Measurements from ENCODE around the gene FBLN1. TPM values are rescaled to one million over a fixed set of nuclear protein-coding genes. Genes with fewer than 3 reads are reported as not detected.

FBLN1 gene
- polyA plus RNA-seq, 3 donors: 0.03 to 0.17 TPM; not detected in 1

GRCh38 chr22:45582955-45583320, 80.3 kb downstream of the FBLN1 start:
- H3K4me1 ChIP-seq (ENCODE audit: control insufficient read depth in 1 of 2, insufficient read depth in 2 of 2, low read length in 2 of 2): peaks cover 24 to 30% of the 10 kb centered on the region in 2 donors
- H3K27ac Mint-ChIP-seq: no peak overlapping the region
- no peaks in the 10 kb centered on the region for H3K79me2 ChIP-seq (ENCODE audit: insufficient read depth, low read length)
- no peak overlapping the region for H3K9ac ChIP-seq (ENCODE audit: insufficient read depth, low read length, poor library complexity, severe bottlenecking)
- TF ChIP-seq CTCF (IDR thresholded peaks at IDR 0.05): no peak
- 67% methylated on average over 4 of the region's 6 CpGs for WGBS (ENCODE audit: insufficient coverage)
- peaks cover 6 to 10% (median 9%) of the 10 kb centered on the region in 3 donors for H3K27me3 Mint-ChIP-seq (ENCODE audit: low read depth in 3 of 3)
- H3K36me3 ChIP-seq (replicated peaks in 1 of 2; ENCODE audit: control insufficient read depth in 1 of 2, insufficient read depth in 2 of 2, low read length in 2 of 2): no peaks in the 10 kb centered on the region
- no peak overlapping the region for H3K4me3 Mint-ChIP-seq
- H3K9me3 ChIP-seq (replicated peaks in 1 of 2; ENCODE audit: control insufficient read depth in 1 of 2, insufficient read depth in 1 of 2, low read length in 2 of 2): no peaks in the 10 kb centered on the region
- no peak overlapping the region for H3K4me2 ChIP-seq (replicated peaks; ENCODE audit: extremely low read depth, low read length, poor library complexity, severe bottlenecking)
- DNase-seq: no peak
- no peak overlapping the region for H3K27ac ChIP-seq (ENCODE audit: low read depth in 1 of 2, low read length in 2 of 2)
- intact Hi-C loops (cut with micrococcal nuclease): loop anchor here (5.0 to 10.0 kb wide), 2 partner anchors 532 to 534 kb away; no protein-coding TSS in a partner anchor
- H3K27me3 ChIP-seq (ENCODE audit: control insufficient read depth in 2 of 2, insufficient read depth in 2 of 2, low read length in 2 of 2): peaks cover 0 to 3% of the 10 kb centered on the region in 2 donors
- no peaks in the 10 kb centered on the region for H3K9me3 Mint-ChIP-seq
- no peak overlapping the region for H3K4me3 ChIP-seq (replicated peaks in 1 of 3; ENCODE audit: low read depth in 2 of 3, low read length in 3 of 3)
- H2AFZ ChIP-seq (ENCODE audit: insufficient read depth, low read depth, low read length, poor library complexity, severe bottlenecking): peak overlapping the region; percentile 0
- H3K36me3 Mint-ChIP-seq: no peaks in the 10 kb centered on the region
- H4K20me1 ChIP-seq (ENCODE audit: insufficient read depth, low read length): no peaks in the 10 kb centered on the region
- peaks cover 38% of the 10 kb centered on the region for H3K4me1 Mint-ChIP-seq

- Histone ChIP-seq H4K20me1 (ENCODE audit: insufficient read depth, low read length) (no peaks in the 10 kb centered on the region), H3K79me2 (ENCODE audit: insufficient read depth, low read length) (no peaks in the 10 kb centered on the region), H3K4me2 (replicated peaks; ENCODE audit: extremely low read depth, low read length, poor library complexity, severe bottlenecking) (peak overlapping the region; percentile 61), H2AFZ (ENCODE audit: insufficient read depth, low read depth, low read length, poor library complexity, severe bottlenecking) (peak overlapping the region; percentile 60), H3K4me1 (ENCODE audit: control insufficient read depth in 1 of 2, insufficient read depth in 2 of 2, low read length in 2 of 2) (peaks cover 24 to 30% of the 10 kb centered on the region in 2 donors), H3K4me3 (replicated peaks in 1 of 3; ENCODE audit: low read depth in 2 of 3, low read length in 3 of 3) (peak overlapping the region in 1 of 3 experiments; percentile 21), H3K27ac (ENCODE audit: low read depth in 1 of 2, low read length in 2 of 2) (no peak overlapping the region), H3K9me3 (replicated peaks in 1 of 2; ENCODE audit: control insufficient read depth in 1 of 2, insufficient read depth in 1 of 2, low read length in 2 of 2) (no peaks in the 10 kb centered on the region), H3K36me3 (replicated peaks in 1 of 2; ENCODE audit: control insufficient read depth in 1 of 2, insufficient read depth in 2 of 2, low read length in 2 of 2) (no peaks in the 10 kb centered on the region), H3K27me3 (ENCODE audit: control insufficient read depth in 2 of 2, insufficient read depth in 2 of 2, low read length in 2 of 2) (no peaks in the 10 kb centered on the region), H3K9ac (ENCODE audit: insufficient read depth, low read length, poor library complexity, severe bottlenecking) (no peak overlapping the region)
- Mint-ChIP-seq H3K4me3 (peak overlapping the region; percentile 2 to 77), H3K9me3 (no peaks in the 10 kb centered on the region), H3K36me3 (no peaks in the 10 kb centered on the region), H3K27ac (peak overlapping the region in 3 of 7 donors; percentile 2 to 20 (median 15)), H3K27me3 (ENCODE audit: low read depth in 3 of 3) (peaks cover 5 to 7% (median 6%) of the 10 kb centered on the region in 3 donors), H3K4me1 (peaks cover 43% of the 10 kb centered on the region)
- TF ChIP-seq CTCF (IDR thresholded peaks at IDR 0.05): no peak
- peak in 1 of 3 donors; percentile 16 for DNase-seq
- 58% methylated on average over 4 of the region's 5 CpGs for WGBS (ENCODE audit: insufficient coverage)
- intact Hi-C loops (cut with micrococcal nuclease): loop anchor here (5.0 to 10.0 kb wide), 2 partner anchors 531 to 534 kb away; no protein-coding TSS in a partner anchor
These were observed 80.8 kb downstream of the FBLN1 start for GRCh38 chr22:45583504-45583903.

All from CD14-positive monocyte (primary cell).